Panc1 (cell line): ENCODE results near the gene PTER. TPM values are rescaled to one million over a fixed set of nuclear protein-coding genes. Genes with fewer than 3 reads are reported as not detected.
A peak's percentile ranks its signal among the peaks of the same experiment; 100 is the strongest.

Source experiments
- ATAC-seq: fragments of 200-7000 bp; cut with Tn5 transposase; 2 replicates; pipeline ENCODE4 v1.9.1; 2020; ENCODE audit warnings: mild to moderate bottlenecking, moderate library complexity
- BruUV-seq: library from RNA; stranded (reverse); fragments of 400-500 nt; replicated peaks from 2 replicates; lab custom pipeline; 2021; lab: Mats Ljungman, UMichigan
- CTCF ChIA-PET: fragments of 300-600 bp; sonication (Branson Sonifier 250); formaldehyde crosslinking; loops from one replicate; lab custom pipeline; 2022; ENCODE audit warnings: antibody characterized with exemption; lab: Charles Lee
- POLR2A ChIA-PET: fragments of 300-600 bp; sonication (Branson Sonifier 250); formaldehyde crosslinking; loops from one replicate; lab custom pipeline; 2022; ENCODE audit warnings: antibody characterized with exemption; lab: Charles Lee
- DNase-seq: peaks from one replicate; pipeline ENCODE4 v3.0.0-alpha.2; 2010; ENCODE audit warnings: low read depth, low spot score
- H3K27ac ChIP-seq: 2 replicates; pipeline ENCODE4 v1.5.1; 2011; ENCODE audit warnings: mild to moderate bottlenecking, low read length, inconsistent platforms
- H3K27me3 ChIP-seq: fragments of 200-500 bp; sonication (Bioruptor generic); 2 replicates; pipeline ENCODE4 v1.6.0; 2014; ENCODE audit warnings: low read length, inconsistent platforms; ENCODE audit not compliant: control insufficient read depth, insufficient read depth
- H3K36me3 ChIP-seq: fragments of 200-500 bp; sonication (Bioruptor generic); 2 replicates; pipeline ENCODE4 v1.5.1; 2014; ENCODE audit warnings: inconsistent platforms, mild to moderate bottlenecking, low read length, moderate library complexity; ENCODE audit not compliant: control insufficient read depth, insufficient read depth
- H3K4me1 ChIP-seq: 2 replicates; pipeline ENCODE4 v1.5.1; 2011; ENCODE audit warnings: inconsistent platforms, mild to moderate bottlenecking, low read length, moderate library complexity; ENCODE audit not compliant: control insufficient read depth, insufficient read depth
- H3K4me3 ChIP-seq, 2 experiments: 2 replicates each; pipeline ENCODE4 v1.5.1; 2011 to 2012; ENCODE audit warnings: low read depth in 2 of 2, low read length in 2 of 2, mild to moderate bottlenecking in 2 of 2, inconsistent platforms in 1 of 2, moderate library complexity in 1 of 2
- H3K9me3 ChIP-seq: fragments of 200-500 bp; sonication (Bioruptor generic); 2 replicates; pipeline ENCODE4 v1.5.1; 2014; ENCODE audit warnings: low read depth, mild to moderate bottlenecking, inconsistent platforms, low read length, moderate library complexity; ENCODE audit not compliant: control insufficient read depth, insufficient read depth
- CTCF ChIP-seq: fragments of 450-650 bp; IDR thresholded peaks from 2 replicates; pipeline ENCODE4 v1.5.1; 2017; ENCODE audit warnings: mild to moderate bottlenecking
- POLR2AphosphoS5 ChIP-seq: IDR thresholded peaks from 2 replicates; pipeline ENCODE4 v1.6.1; 2012; ENCODE audit warnings: mild to moderate bottlenecking, low read depth, low read length, moderate library complexity
- REST ChIP-seq, 2 experiments: IDR thresholded peaks; 2 replicates each; pipeline ENCODE4 v1.6.1; 2011 to 2012; ENCODE audit warnings: low read depth in 2 of 2, control low read depth in 1 of 2, low read length in 1 of 2, mild to moderate bottlenecking in 1 of 2, moderate library complexity in 1 of 2; ENCODE audit not compliant: insufficient read depth in 1 of 2
- SIN3A ChIP-seq: IDR thresholded peaks from 2 replicates; pipeline ENCODE4 v1.6.1; 2012; ENCODE audit warnings: low read depth, mild to moderate bottlenecking, low read length, moderate library complexity, borderline replicate concordance; ENCODE audit not compliant: insufficient read depth
- TCF7L2 ChIP-seq: IDR thresholded peaks from 2 replicates; pipeline ENCODE4 v1.6.1; 2011; ENCODE audit warnings: mild to moderate bottlenecking, low read depth, low read length, inconsistent platforms
- in situ Hi-C: cut with HindIII; loops from 2 replicates; pipeline ENCODE4 v1.10.0; 2016; ENCODE audit warnings: low sequenced_read_pairs, low pct_unique_long_range_greater_than_20kb
- intact Hi-C: fragments of 100-400 bp; cut with micrococcal nuclease; formaldehyde crosslinking; loops from one replicate; pipeline ENCODE4 v1.10.0; 2022; ENCODE audit not compliant: unreplicated experiment
- total RNA-seq: library from RNA; stranded (reverse); gene quantifications from one replicate; pipeline ENCODE4 v1.2.1, GENCODE V29; 2021; ENCODE audit not compliant: unreplicated experiment

PTER gene
- total RNA-seq, 1 experiment from 2014 or later: 8.8 TPM

- Histone ChIP-seq H3K36me3 (no peaks in the 10 kb centered on the region), H3K9me3 (no peaks in the 10 kb centered on the region), H3K4me3 (peak overlapping the region; percentile 61 to 81), H3K27ac (peak overlapping the region; percentile 84), H3K27me3 (no peaks in the 10 kb centered on the region), H3K4me1 (peaks cover 11% of the 10 kb centered on the region)
- BruUV-seq: TSS peak; percentile 85
- in situ Hi-C loops (no loop called here), intact Hi-C loops (no loop called here)
- no peak for DNase-seq
- ChIA-PET POLR2A (no interaction called here), CTCF (no interaction called here)
- TF ChIP-seq SIN3A (no peak), CTCF (no peak), REST (IDR thresholded peaks at IDR 0.05; ENCODE audit: insufficient read depth in 1 of 2, low read depth in 2 of 2, low read length in 1 of 2) (no peak), TCF7L2 (no peak), POLR2AphosphoS5 (no peak)
- no peak for ATAC-seq
Measured at GRCh38 chr10:16437540-16437894, 707 bp downstream of the PTER start.

- Histone ChIP-seq H3K9me3 (no peaks in the 10 kb centered on the region), H3K4me3 (no peak overlapping the region), H3K36me3 (no peaks in the 10 kb centered on the region), H3K4me1 (peaks cover 11% of the 10 kb centered on the region), H3K27me3 (no peaks in the 10 kb centered on the region), H3K27ac (no peak overlapping the region)
- POLR2A ChIA-PET: no interaction called here
- CTCF ChIA-PET: interaction anchor here (0.6 kb wide), 1 partner anchor 537 kb away, joined by 6 read pairs; no protein-coding TSS in a partner anchor
- DNase-seq (no peak), ATAC-seq (no peak)
- no TSS peak for BruUV-seq
- in situ Hi-C loops (no loop called here), intact Hi-C loops (no loop called here)
- no peak for TF ChIP-seq REST (IDR thresholded peaks at IDR 0.05; ENCODE audit: insufficient read depth in 1 of 2, low read depth in 2 of 2, low read length in 1 of 2)
- TF ChIP-seq SIN3A: no peak
- no peak for TF ChIP-seq TCF7L2
- TF ChIP-seq CTCF: no peak
- TF ChIP-seq POLR2AphosphoS5: no peak
Measured at GRCh38 chr10:16439295-16439694, 2.5 kb downstream of the PTER start.
